PC-9 (cell line): ENCODE results near the gene HBS1L. TPM values are rescaled to one million over a fixed set of nuclear protein-coding genes. Genes with fewer than 3 reads are reported as not detected.

Source experiments
- BruUV-seq: library from RNA; stranded (reverse); fragments of 400-500 nt; replicated peaks from 2 replicates; lab custom pipeline; 2021; lab: Mats Ljungman, UMichigan
- CTCF ChIA-PET: fragments of 300-600 bp; sonication (Branson Sonifier 250); formaldehyde crosslinking; loops from one replicate; lab custom pipeline; 2022; ENCODE audit warnings: antibody characterized with exemption; lab: Charles Lee
- POLR2A ChIA-PET: fragments of 300-600 bp; sonication (Branson Sonifier 250); formaldehyde crosslinking; loops from one replicate; lab custom pipeline; 2022; ENCODE audit warnings: antibody characterized with exemption; ENCODE audit not compliant: unreplicated experiment; lab: Charles Lee
- DNase-seq, 2 experiments: peaks; one replicate each; pipeline versions ENCODE4 v3.0.0 to v3.0.0-alpha.2; 2015 to 2022; ENCODE audit warnings: mixed read lengths in 1 of 2
- H2AFZ ChIP-seq: fragments of 200-600 bp; sonication (generic); 2 replicates; pipeline ENCODE4 v1.8.1; 2017; ENCODE audit warnings: antibody characterized with exemption
- H3F3A ChIP-seq: fragments of 200-600 bp; sonication (generic); 2 replicates; pipeline ENCODE4 v1.8.1; 2017; ENCODE audit warnings: antibody characterized with exemption, mild to moderate bottlenecking, low read depth; ENCODE audit not compliant: insufficient read depth
- H3K27ac ChIP-seq: fragments of 200-600 bp; sonication (generic); 2 replicates; pipeline ENCODE4 v1.6.1; 2016; ENCODE audit warnings: mixed run types
- H3K27me3 ChIP-seq: fragments of 200-600 bp; sonication (generic); 2 replicates; pipeline ENCODE4 v1.6.1; 2016; ENCODE audit warnings: low read depth, mixed run types; ENCODE audit not compliant: insufficient read depth
- H3K36me3 ChIP-seq: fragments of 200-600 bp; sonication (generic); 2 replicates; pipeline ENCODE4 v1.6.1; 2016; ENCODE audit warnings: low read depth, mixed run types
- H3K4me1 ChIP-seq: fragments of 200-600 bp; sonication (generic); replicated peaks from 2 replicates; pipeline ENCODE4 v1.6.1; 2016; ENCODE audit warnings: mixed run types; ENCODE audit not compliant: insufficient read depth
- H3K4me2 ChIP-seq: fragments of 200-600 bp; sonication (generic); 2 replicates; pipeline ENCODE4 v1.6.1; 2017; ENCODE audit warnings: mixed run types
- H3K4me3 ChIP-seq: fragments of 200-600 bp; sonication (generic); 2 replicates; pipeline ENCODE4 v1.6.1; 2016; ENCODE audit warnings: mixed run types
- H3K79me2 ChIP-seq: fragments of 200-600 bp; sonication (generic); 2 replicates; pipeline ENCODE4 v1.6.1; 2017; ENCODE audit warnings: low read depth, mixed run types
- H3K9me2 ChIP-seq: fragments of 200-600 bp; sonication (generic); 2 replicates; pipeline ENCODE4 v1.8.1; 2017; ENCODE audit warnings: mild to moderate bottlenecking; ENCODE audit not compliant: insufficient read depth
- H3K9me3 ChIP-seq: fragments of 200-600 bp; sonication (generic); 2 replicates; pipeline ENCODE4 v1.8.1; 2016; ENCODE audit warnings: low read depth; ENCODE audit not compliant: insufficient read depth
- H4K20me1 ChIP-seq: fragments of 200-600 bp; sonication (generic); 2 replicates; pipeline ENCODE4 v1.8.1; 2017; ENCODE audit not compliant: insufficient read depth
- EZH2 ChIP-seq: fragments of 200-600 bp; sonication (generic); IDR thresholded peaks from 2 replicates; pipeline ENCODE4 v1.8.0; 2017; ENCODE audit warnings: antibody characterized with exemption, low read depth
- intact Hi-C: fragments of 100-400 bp; cut with micrococcal nuclease; formaldehyde crosslinking; loops from one replicate; pipeline ENCODE4 v1.10.0; 2022; ENCODE audit not compliant: unreplicated experiment
- total RNA-seq: library from RNA; stranded (reverse); gene quantifications from 2 replicates; pipeline ENCODE4 v1.2.3, GENCODE V29; 2021
- TF ChIP-seq, protein P1 (sequence below): fragments of 200-600 bp; sonication (generic); conservative IDR thresholded peaks from 2 replicates; pipeline ENCODE4 v1.6.1; 2017; ENCODE audit warnings: mixed run types, antibody characterized with exemption, mild to moderate bottlenecking, moderate library complexity

HBS1L gene
- total RNA-seq, 1 experiment from 2014 or later = 84.4 TPM

DNA sequence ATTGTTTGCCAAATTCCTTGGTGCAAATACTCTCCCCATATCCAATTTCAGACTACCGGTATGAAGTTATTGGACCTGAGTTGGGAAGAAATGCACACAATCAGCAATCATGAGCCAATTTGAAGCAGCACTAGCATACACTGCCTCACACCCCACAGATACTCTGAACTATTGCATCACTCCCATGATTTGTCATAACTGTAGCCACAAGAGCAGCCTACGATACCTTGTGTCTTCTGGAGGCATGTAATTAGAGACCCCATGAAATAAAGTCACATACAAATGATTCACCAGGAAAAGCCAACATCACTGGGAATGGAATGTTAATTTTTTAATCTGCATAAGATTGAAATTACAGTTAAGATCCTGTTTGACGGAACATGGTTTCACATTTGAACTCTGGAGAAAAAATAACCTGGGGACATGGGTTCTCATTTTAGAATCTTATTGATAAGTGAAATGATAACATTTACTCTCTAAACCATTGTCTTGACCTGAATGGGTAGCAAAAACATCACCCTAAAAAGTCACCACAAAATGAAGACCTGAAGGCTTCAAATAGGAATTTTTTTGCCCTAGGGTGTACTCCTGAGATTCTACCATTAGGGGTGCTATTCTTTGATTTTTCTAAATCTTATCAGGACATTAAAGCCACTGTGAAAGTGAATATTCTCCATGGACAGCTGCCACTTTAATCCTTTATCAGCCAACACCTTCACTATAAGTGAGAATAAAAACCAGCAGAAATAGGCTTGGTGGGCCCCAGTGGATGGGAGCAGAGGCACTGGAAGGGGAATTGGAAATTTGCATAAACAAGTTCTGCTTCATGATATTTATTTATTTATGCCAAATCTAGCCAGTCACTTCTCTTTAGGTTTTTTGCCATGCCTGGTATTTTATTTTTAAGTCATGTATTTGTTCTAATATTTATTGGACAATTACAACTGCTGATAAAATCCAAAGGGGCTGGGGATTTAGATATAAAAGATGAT, 34.5 kb upstream of the HBS1L start:
- BruUV-seq = no TSS peak
- Histone ChIP-seq H3K9me2 (no peaks in the 10 kb centered on the region), H3K4me3 (no peak overlapping the region), H3K79me2 (no peaks in the 10 kb centered on the region), H3K4me2 (peak overlapping the region; percentile 33), H3K4me1 (no peaks in the 10 kb centered on the region), H3K27me3 (no peaks in the 10 kb centered on the region), H2AFZ (no peak overlapping the region), H3K27ac (no peak overlapping the region), H3K9me3 (no peaks in the 10 kb centered on the region), H3F3A (no peaks in the 10 kb centered on the region), H3K36me3 (no peaks in the 10 kb centered on the region), H4K20me1 (no peaks in the 10 kb centered on the region)
- intact Hi-C loops = no loop called here
- ChIA-PET POLR2A (no interaction called here), CTCF (no interaction called here)
- TF ChIP-seq, protein P1, sequence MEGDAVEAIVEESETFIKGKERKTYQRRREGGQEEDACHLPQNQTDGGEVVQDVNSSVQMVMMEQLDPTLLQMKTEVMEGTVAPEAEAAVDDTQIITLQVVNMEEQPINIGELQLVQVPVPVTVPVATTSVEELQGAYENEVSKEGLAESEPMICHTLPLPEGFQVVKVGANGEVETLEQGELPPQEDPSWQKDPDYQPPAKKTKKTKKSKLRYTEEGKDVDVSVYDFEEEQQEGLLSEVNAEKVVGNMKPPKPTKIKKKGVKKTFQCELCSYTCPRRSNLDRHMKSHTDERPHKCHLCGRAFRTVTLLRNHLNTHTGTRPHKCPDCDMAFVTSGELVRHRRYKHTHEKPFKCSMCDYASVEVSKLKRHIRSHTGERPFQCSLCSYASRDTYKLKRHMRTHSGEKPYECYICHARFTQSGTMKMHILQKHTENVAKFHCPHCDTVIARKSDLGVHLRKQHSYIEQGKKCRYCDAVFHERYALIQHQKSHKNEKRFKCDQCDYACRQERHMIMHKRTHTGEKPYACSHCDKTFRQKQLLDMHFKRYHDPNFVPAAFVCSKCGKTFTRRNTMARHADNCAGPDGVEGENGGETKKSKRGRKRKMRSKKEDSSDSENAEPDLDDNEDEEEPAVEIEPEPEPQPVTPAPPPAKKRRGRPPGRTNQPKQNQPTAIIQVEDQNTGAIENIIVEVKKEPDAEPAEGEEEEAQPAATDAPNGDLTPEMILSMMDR = peak; percentile 82
- TF ChIP-seq EZH2 = no peak
- DNase-seq = no peak

DNA sequence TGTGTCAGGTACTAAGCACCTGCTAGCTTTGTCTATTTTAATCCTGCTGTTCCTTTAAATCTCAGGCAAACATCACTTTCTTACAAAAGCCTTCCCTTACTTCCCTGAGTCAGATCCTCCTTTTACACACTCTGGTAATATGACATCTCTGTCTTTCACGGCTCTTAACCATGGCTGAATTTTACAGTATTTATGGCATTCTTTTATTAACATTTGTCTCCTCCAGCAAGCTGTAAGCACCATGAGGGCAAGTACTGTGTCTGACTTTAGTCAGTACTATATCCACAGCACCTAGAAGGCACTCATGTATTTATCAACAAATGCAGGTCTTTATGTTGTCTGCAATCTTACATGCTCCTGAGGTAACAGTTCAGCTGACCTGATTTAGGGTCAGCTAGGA, 33.7 kb upstream of the HBS1L start:
- H3K9me2 ChIP-seq = no peaks in the 10 kb centered on the region
- TF ChIP-seq, protein P1 = no peak
- TF ChIP-seq EZH2 = no peak
- no peak overlapping the region for H3K4me3 ChIP-seq
- H3K27me3 ChIP-seq = no peaks in the 10 kb centered on the region
- H3K9me3 ChIP-seq = no peaks in the 10 kb centered on the region
- BruUV-seq = no TSS peak
- H3K4me2 ChIP-seq = no peak overlapping the region
- DNase-seq = no peak
- no peaks in the 10 kb centered on the region for H3F3A ChIP-seq
- no peaks in the 10 kb centered on the region for H3K79me2 ChIP-seq
- intact Hi-C loops = no loop called here
- no peak overlapping the region for H2AFZ ChIP-seq
- ChIA-PET POLR2A (no interaction called here), CTCF (no interaction called here)
- H3K36me3 ChIP-seq = no peaks in the 10 kb centered on the region
- H3K27ac ChIP-seq = no peak overlapping the region
- no peaks in the 10 kb centered on the region for H3K4me1 ChIP-seq
- H4K20me1 ChIP-seq = no peaks in the 10 kb centered on the region

DNA sequence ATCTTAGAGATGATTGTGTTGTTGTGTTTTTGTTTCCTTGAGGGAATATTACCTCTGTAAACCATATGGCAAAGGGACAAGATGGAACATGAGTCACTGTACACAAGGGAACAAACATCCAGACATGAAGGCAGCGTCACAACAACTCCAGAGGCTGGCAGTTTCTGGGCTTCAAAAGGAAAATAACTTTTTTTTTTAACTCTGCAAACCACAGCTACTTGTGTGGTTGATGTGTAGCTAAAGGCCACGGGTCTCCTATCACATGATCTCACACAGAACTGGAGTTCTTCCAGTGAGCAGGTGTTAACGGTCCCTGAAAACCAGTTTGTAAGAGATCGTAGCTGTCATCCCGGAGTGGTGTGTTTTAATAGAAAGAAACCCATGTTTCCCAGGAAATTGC, 33.2 kb upstream of the HBS1L start:
- CTCF ChIA-PET = interaction anchor here (0.5 kb wide), 1 partner anchor 75 kb away, joined by 3 read pairs; no protein-coding TSS in a partner anchor
- Histone ChIP-seq H3K27ac (no peak overlapping the region), H3K27me3 (no peaks in the 10 kb centered on the region), H3K79me2 (no peaks in the 10 kb centered on the region), H3K9me2 (no peaks in the 10 kb centered on the region), H3K4me1 (no peaks in the 10 kb centered on the region), H3K4me2 (no peak overlapping the region), H3K36me3 (no peaks in the 10 kb centered on the region), H4K20me1 (no peaks in the 10 kb centered on the region), H3F3A (no peaks in the 10 kb centered on the region), H3K4me3 (no peak overlapping the region), H3K9me3 (no peaks in the 10 kb centered on the region), H2AFZ (no peak overlapping the region)
- no TSS peak for BruUV-seq
- TF ChIP-seq EZH2 = no peak
- TF ChIP-seq, protein P1 = no peak
- POLR2A ChIA-PET = no interaction called here
- no peak for DNase-seq
- intact Hi-C loops = no loop called here
